Activated naive CD4-positive, alpha-beta T cell treated with anti-CD3 and anti-CD28 coated beads, Interleukin-2, amount 50 U/mL, for 72 hours (primary cell): ENCODE measurements around the gene SREBF2. TPM values are rescaled to one million over a fixed set of nuclear protein-coding genes. Genes with fewer than 3 reads are reported as not detected.
"Not testable (repeated sequence)": the region's sequence is repeated elsewhere in the genome, so short reads cannot be mapped to it uniquely, and the experiment has no call there.

Experiments used
- ATAC-seq, 2 donors: fragments of 150-1000 bp; cut with Tn5 transposase; 2 replicates each; pipeline ENCODE4 v1.10.0; 2021; ENCODE audit warnings: mild to moderate bottlenecking in 2 of 2, moderate library complexity in 2 of 2
- DNase-seq, 2 donors: peaks; one replicate each; pipeline ENCODE4 v3.0.0; 2021 to 2022; ENCODE audit warnings: low spot score in 2 of 2
- H3K27ac Mint-ChIP-seq, 2 donors: one replicate each; pipeline ENCODE4 v1.8.0; 2022; ENCODE audit warnings: mild to moderate bottlenecking in 2 of 2, mixed read lengths in 2 of 2
- H3K36me3 Mint-ChIP-seq, 2 donors: one replicate each; pipeline ENCODE4 v1.8.0; 2022; ENCODE audit warnings: mixed read lengths in 2 of 2
- H3K9me3 Mint-ChIP-seq, 2 donors: one replicate each; pipeline ENCODE4 v1.8.0; 2022; ENCODE audit warnings: mixed read lengths in 2 of 2
- total RNA-seq, 2 donors: library from RNA; stranded (reverse); gene quantifications; one replicate each; pipeline ENCODE4 v1.2.3, GENCODE V29; 2022

The SREBF2 gene
- total RNA-seq, 2 donors from 2014 or later, result 162 to 163 TPM

DNA sequence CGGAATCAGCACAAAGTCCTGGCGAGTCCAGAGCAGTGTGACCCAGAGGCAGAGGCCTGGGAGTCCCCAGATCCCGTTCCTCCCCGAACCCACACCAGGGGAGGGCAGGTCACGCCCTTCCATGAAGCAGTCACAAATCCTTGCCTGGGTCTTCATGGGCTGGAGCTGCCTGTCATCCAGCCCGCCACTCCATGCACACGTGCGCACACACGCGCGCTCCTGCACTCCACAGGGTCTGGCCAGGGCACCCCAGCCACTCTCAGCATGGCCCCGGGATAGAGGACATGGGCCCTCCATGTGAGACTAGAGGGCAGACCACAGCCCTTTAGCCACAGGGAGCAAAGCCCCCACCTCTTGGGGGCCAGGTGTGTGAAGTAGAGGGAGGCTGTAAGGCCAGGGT is 99.4 kb downstream of the SREBF2 start:
- DNase-seq (no peak), ATAC-seq (peak in 1 of 2 donors; percentile 3)
- H3K9me3 Mint-ChIP-seq, result no peaks in the 10 kb centered on the region
- peaks cover 0 to 4% of the 10 kb centered on the region in 2 donors for H3K36me3 Mint-ChIP-seq
- no peak overlapping the region for H3K27ac Mint-ChIP-seq

DNA sequence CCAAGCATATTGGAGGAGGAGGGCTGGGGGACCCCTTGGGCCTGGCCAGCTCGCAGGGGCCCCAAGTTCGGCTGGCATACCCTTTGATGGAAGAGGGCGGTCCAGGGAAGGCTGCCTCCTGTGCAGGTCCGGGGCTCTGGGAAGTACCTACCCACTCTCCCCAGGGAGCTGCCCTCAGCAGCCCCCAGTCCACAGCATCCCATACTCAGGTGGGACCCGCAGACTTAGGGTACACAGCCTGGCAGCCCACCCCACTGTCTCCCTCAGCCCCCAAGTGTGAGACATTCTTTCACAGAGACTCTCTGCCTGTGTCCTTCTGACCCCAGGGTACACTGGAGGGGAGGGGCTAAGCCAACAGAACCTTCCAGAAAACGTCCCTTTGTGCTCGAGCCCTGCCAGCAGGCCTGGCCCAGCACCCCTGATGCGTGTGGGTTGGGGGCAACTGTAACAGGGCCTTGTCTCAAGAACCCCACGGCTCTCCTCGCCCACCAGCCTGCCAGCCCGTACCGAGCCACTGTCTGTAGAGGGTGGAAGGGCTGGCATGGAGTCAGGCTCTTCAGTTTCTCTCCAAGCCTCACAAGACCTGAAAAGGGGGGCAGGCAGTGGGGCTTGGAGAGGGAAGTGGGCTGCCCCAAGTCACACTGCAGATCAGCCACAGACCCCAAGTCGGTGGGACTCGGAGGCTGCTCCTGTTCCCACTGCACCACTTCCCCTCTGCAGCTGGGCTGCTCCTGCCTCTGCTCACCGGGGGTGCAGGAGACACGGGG is 100.7 kb downstream of the SREBF2 start:
- peak overlapping the region in 1 of 2 donors; percentile 61 for H3K27ac Mint-ChIP-seq
- H3K9me3 Mint-ChIP-seq, result no peaks in the 10 kb centered on the region
- H3K36me3 Mint-ChIP-seq, result peaks cover 2 to 4% of the 10 kb centered on the region in 2 donors
- ATAC-seq, result peak in 1 of 2 donors; percentile 11
- DNase-seq, result no peak

DNA sequence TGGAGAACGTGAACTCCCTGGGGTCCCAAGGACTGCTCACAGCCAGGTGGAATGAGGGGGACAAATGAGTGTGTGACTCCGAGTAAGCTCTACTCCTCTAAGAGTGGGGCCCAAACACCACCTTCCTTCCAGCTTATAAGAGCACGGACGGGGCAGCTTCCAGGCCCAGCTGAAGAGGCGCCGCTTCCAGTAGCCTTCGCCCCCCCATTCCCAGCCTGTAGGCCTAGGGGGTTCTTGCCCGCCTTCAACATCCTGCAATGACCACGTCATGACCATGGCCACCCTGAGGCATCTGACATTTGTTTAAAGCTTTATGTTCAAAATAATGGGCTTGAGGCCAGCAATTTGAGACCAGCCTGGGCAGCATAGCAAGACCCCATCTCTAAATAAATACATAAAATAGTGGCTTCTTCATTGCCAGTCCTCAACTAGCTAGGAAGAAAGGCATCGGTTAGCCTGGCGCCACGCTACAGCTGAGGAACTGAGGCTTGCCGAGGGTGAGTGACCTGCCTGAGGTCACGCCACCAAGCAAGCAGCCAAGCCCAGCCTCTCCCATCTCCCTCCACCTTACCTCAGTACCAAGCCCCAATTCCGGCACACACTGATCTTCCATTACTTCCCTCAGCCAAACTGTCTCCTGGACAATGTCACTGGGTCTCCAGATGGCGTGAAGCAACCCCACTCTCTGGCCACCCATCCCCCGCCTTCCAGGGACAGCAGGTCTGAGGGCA is 101.5 kb downstream of the SREBF2 start:
- Mint-ChIP-seq H3K9me3 (no peaks in the 10 kb centered on the region), H3K27ac (no peak overlapping the region)

DNA sequence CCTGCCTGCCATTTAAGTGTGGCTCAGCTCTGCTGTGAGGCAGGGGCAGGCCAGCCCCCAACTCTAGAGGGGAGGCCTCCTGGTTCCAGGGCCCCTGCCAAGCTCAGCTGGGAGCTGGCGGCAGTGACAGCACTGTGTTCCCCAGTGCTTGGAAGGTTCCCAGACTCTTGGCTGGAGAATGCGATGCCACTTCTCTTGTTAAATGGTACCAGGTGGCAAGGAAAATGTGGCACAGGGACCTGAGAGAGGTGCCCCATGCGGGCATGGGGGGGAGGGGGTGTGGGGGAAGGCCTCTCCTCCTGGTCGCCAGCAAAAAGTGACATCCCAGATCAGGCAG is 102.1 kb downstream of the SREBF2 start:
- Mint-ChIP-seq H3K9me3 (no peaks in the 10 kb centered on the region), H3K27ac (no peak overlapping the region), H3K36me3 (peaks cover 10 to 12% of the 10 kb centered on the region in 2 donors)
- no peak for ATAC-seq
- no peak for DNase-seq

More for the DNA sequence above, 101.5 kb downstream of the SREBF2 start:
- H3K36me3 Mint-ChIP-seq, result peaks cover 8 to 10% of the 10 kb centered on the region in 2 donors
- DNase-seq, result no peak
- no peak for ATAC-seq

DNA sequence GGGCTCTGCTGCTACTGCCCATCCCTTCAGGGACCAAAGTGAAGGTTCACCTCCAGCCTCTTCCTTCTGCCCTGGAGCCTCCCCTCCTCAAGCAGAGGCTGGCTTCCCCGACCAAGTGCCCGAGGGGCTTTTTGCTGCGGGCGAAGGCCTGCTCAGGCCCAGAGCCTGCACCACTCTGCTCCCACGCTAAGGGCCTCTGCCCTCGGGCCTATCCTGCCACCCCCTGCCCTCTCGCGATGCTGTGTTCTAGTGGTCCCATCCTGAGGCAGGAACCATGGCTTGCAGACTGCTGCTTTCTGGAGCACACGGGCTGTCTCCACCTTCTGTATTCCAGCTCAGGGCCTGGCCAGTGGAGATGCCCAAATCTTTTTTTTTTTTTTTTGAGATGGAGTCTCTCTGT is 102.6 kb downstream of the SREBF2 start:
- H3K36me3 Mint-ChIP-seq, result peaks cover 10 to 12% of the 10 kb centered on the region in 2 donors
- DNase-seq (no peak), ATAC-seq (no peak)
- H3K27ac Mint-ChIP-seq, result peak overlapping the region in 1 of 2 donors; percentile 55
- no peaks in the 10 kb centered on the region for H3K9me3 Mint-ChIP-seq

DNA sequence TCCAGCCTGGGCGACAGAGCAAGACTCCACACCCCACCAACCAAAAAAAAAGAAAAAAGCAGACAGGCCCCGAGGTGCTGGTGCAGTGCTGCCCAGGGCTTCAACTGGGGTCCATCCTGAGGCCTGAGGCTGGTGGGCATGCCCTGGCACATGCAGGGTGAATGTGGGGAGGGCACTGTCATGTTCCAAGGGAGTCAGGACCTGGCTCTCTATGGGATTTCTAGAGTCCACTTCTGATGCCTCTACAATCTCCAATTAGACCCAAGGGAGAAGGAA is 103.9 kb downstream of the SREBF2 start:
- Mint-ChIP-seq H3K9me3 (no peaks in the 10 kb centered on the region), H3K27ac (no peak overlapping the region), H3K36me3 (peaks cover 21 to 24% of the 10 kb centered on the region in 2 donors)
- DNase-seq (no peak), ATAC-seq (no peak)

DNA sequence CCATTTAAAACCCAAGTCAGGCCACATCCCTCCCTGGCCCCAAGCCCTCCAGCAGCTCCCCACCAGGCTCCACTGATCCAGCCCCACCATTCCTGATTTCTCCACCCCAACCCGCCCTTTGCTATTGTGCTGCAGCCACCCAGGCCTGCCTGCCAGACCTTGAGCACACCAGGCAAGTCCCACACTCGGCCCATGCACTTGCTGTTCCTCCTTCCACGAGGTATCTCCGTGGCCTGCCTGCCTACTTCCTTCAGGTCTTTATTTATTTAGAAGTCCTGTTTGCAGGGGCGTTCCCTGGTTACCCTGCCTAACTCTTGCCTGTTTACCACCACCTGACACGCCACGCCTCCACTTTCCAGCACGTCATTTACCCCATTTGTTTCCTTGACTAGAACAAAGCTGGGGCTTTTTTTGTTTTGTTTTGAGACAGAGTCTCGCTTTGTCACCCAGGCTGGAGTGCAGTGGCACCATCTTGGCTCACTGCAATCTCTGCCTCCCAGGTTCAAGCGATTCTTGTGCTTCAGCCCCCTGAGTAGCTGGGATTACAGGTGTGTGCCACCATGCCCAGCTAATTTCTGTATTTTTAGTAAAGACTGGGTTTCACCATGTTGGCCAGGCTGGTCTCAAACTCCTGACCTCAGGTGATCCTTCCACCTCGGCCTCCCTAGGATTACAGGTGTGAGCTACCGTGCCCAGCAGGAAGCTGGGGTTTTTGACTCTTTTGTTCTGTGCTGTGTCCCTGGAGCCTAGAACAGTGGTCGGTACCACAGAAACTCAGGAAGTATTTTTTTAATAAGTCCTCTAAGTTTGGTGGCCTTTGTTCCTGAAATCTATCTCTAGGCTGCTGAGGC is 107.3 kb downstream of the SREBF2 start:
- H3K36me3 Mint-ChIP-seq, result peaks cover 48 to 49% of the 10 kb centered on the region in 2 donors
- peak overlapping the region; percentile 94 to 99 for H3K27ac Mint-ChIP-seq
- H3K9me3 Mint-ChIP-seq, result no peaks in the 10 kb centered on the region
- DNase-seq, result peak; percentile 87 to 90
- peak; percentile 76 to 84 for ATAC-seq

DNA sequence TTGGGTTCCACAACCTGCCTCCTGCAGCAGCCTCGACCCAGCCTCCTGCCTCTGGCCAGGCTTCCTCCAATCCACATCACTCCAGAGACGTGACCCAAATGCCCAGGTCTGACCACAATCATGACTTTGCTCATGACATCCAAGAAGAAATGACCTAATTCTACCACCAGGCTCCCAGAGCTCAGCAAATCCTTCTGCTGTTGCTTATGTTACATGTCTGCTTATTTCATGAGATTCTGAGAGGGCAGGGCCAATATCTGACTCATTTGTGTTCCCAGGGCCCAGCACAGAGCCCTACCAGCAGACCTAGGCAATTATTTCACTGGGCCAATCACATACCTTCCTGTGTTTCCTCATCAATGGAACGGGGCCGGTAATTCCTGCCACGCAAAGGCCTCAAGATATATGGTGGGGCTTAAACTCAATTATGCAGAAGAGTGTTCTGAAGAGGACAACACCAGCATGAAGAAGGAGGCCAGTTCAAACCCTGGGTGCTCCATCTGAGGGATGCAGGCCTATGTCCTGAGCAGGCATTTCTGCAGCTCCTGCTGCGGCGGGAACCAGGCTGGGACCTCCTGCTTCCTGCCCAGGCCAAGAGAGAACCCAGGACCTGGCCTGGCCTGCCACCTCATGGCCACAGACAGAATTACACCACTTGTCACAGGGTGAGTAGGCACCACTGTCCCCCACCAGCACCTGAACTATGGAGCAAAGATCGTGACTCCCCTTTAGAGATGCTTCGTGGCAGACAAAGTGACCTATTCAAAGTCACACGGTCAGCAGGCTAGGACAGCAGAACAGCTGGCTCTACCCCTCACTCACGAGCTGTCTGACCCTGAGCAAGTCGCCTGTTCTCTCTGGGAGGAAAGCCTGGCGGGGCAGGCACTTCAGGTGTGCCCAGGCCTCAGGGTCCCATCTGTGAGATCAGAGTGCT is 108.2 kb downstream of the SREBF2 start:
- DNase-seq, result peak; percentile 84 to 85
- Mint-ChIP-seq H3K9me3 (no peaks in the 10 kb centered on the region), H3K36me3 (peaks cover 56 to 57% of the 10 kb centered on the region in 2 donors), H3K27ac (peak overlapping the region; percentile 94 to 99)
- peak; percentile 61 to 68 for ATAC-seq

DNA sequence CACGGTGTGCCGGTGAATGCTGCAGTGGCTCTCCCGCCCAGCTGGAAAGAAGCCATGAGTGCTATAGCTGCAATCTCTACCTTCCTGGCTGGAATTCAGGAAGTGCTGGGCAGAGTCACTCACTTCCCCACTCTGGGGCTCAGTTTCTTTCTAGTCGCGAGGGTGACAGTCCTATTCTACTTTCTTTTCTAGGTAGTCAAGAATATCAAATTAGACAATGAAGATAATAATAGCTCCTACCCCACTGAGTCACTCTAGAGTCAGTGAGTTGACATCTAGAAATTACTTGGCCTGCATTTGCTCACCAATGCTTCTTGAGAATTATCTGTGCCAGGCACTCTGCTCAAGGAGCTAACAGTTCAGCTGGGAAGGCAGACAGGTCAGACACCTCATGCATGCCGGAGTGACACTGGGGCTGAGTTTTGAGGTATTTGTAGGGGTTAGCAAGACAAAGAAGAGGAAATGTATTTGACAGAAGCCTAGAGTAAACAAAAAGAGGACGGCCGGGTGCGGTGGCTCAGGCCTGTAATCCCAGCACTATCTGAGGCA is 110.8 kb downstream of the SREBF2 start:
- DNase-seq, result no peak
- Mint-ChIP-seq H3K36me3 (peaks cover 57 to 70% of the 10 kb centered on the region in 2 donors), H3K27ac (peak overlapping the region; percentile 45 to 95), H3K9me3 (no peaks in the 10 kb centered on the region)
- no peak for ATAC-seq

DNA sequence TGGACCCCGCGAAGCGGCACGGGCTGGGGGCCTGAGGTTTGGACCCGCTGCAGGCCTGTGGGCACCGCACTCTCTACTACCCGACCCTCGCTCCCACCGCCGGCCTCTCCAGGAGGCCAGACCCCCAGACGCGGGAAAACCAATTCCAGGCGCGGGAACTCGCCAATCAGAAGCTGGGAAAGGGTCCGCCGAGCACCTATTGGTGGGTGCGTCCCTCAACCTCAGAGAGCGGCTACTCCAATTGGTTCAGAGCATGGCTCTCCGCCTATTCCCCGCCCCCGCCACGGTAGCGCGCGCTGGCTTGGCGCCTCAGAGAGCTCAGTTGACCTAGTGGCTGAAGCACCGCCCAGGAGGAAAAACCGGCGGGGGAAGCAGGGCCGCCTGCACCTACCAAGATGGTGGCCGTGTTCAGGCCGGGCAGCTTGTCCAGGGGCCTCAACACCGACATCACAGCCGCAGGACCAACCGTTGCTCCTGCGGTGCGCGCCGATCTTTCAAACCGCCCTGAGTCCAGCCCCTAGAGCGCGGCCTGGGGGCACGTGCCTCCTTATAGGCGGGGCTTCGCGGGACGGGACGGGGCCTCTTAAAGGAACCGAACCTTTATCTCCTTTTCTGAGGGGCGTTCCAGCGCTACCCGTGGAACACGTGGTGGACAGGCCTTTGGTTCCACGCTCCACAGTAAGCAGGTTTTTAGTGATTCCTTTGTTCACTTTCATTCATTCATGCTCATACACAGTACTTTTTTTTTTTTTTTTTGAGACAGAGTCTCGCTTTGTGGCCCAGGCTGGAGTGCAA is 113.9 kb downstream of the SREBF2 start, which contains the start of gene CENPM:
Gene CENPM (minus strand): TSS at position 524 of the 795 bp plus-strand sequence. CDS start 76 bp downstream, at position 448.
- H3K36me3 Mint-ChIP-seq, result peaks cover 38 to 52% of the 10 kb centered on the region in 2 donors
- no peaks in the 10 kb centered on the region for H3K9me3 Mint-ChIP-seq
- peak; percentile 95 to 97 for ATAC-seq
- peak; percentile 95 to 96 for DNase-seq
- H3K27ac Mint-ChIP-seq, result peak within 1 kb of the TSS; percentile 93 to 95

DNA sequence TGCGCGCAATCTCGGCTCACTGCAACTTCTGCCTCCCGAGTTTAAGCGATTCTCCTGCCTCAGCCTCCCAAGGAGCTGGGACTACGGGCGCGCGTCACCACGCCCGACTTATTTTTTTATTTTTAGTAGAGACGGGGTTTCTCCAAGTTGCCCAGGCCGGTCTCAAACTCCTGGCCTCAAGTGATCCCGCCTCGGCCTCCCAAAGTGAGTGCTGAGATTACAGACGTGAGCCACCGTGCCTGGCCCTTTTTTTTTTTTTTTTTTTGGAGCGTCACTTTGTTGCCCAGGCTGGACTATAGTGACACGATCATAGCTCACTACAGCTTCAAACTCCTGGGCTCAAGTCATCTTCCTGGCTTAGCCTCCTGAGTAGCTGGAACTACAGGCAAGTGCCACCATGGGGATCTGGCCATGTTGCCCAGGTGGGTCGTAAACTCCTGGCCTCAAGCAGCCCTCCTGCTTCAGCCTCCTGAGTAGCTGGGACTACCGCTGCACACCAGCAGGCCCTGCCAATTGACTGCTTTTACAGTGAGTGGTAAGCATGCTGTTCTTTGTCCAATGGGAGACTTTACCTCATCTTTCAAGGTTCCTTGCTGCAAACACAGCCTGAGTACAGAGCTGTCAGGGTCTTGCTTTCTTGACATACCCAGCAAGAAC is 114.6 kb downstream of the SREBF2 start:
- peak overlapping the region; percentile 79 to 93 for H3K27ac Mint-ChIP-seq
- no peaks in the 10 kb centered on the region for H3K9me3 Mint-ChIP-seq
- H3K36me3 Mint-ChIP-seq, result peaks cover 33 to 48% of the 10 kb centered on the region in 2 donors
- no peak for ATAC-seq
- no peak for DNase-seq

DNA sequence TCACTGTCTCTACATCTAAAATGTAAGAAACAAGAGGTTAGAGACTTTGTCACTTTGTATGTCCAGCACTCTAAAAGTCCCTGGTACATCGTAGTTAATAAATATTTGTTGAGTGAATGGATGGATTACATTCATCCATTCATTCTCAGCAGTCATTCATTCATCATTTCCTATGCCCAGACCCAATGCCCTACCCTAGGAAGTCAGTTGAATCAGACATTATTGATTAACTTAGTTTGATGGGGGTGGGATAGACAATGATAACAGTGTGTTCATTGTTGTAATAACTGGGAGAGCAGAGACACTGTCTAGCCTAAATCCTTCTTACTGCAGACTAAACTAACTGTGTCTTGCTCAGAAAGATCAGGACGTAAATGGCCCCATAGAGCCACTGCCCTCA is 115.2 kb downstream of the SREBF2 start:
- H3K36me3 Mint-ChIP-seq, result peaks cover 29 to 44% of the 10 kb centered on the region in 2 donors
- no peak for DNase-seq
- no peak for ATAC-seq
- no peaks in the 10 kb centered on the region for H3K9me3 Mint-ChIP-seq
- no peak overlapping the region for H3K27ac Mint-ChIP-seq

DNA sequence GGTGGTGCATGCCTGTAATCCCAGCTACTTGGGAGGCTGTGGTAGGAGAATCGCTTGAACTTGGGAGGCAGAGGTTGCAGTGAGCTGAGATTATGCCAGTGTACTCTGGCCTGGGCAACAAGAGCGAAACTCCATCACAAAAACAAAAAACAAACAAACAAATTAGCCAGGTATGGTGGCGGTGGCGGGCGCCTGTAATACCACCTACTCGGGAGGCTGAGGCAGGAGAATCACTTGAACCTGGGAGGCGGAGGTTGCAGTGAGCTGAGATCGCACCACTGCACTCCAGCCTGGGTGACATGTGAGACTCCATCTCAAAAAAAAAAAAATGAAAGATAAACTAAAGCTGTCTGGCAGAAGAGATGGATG is 116.0 kb downstream of the SREBF2 start:
- not testable (repeated sequence) for ATAC-seq, H3K9me3 Mint-ChIP-seq, DNase-seq
- H3K27ac Mint-ChIP-seq, result peak overlapping the region; percentile 18 to 35
- H3K36me3 Mint-ChIP-seq, result peaks cover 22 to 36% of the 10 kb centered on the region in 2 donors

DNA sequence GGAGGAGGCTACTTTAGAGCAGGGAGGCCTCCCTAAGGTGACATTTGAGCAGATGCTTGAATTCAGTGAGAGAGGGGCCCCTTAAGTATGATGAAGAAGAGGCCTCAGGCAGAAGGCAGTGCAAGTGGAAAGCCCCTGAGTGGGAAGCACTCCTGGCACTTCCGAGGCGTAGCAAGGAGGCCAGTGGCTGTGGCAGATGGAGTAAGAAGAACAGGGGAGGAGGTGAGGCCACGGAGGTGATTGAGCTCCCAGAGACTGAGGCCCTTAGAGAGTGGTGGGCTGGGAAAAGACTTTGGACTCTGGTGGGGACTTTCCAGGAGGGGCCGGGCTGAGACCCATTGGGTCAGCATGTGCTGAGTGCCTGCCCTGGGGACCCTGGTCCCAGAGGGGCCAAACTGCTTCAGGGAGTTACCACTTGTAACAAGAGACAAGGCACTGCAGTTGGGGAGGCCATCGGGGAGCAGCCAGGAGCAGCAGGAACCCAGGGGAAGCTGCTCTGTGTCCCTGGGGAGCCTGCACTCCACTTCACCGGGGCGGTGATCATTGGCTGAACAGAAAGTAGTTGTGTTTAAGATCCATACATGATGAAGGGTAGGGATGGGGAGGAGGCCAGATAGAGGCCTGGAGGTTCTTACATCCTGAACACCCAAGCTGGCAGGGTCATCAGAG is 116.5 kb downstream of the SREBF2 start:
- Mint-ChIP-seq H3K36me3 (peaks cover 19 to 34% of the 10 kb centered on the region in 2 donors), H3K9me3 (no peaks in the 10 kb centered on the region), H3K27ac (peak overlapping the region; percentile 18 to 35)
- DNase-seq, result no peak
- no peak for ATAC-seq
